Activated CD4-positive, alpha-beta T cell treated with anti-CD3 and anti-CD28 coated beads for 48 hours (primary cell): ENCODE results near the gene ZNF134.

Experiments used
- DNase-seq: peaks from one replicate; pipeline ENCODE4 v3.0.0-alpha.2; 2020

ZNF134 gene

DNA sequence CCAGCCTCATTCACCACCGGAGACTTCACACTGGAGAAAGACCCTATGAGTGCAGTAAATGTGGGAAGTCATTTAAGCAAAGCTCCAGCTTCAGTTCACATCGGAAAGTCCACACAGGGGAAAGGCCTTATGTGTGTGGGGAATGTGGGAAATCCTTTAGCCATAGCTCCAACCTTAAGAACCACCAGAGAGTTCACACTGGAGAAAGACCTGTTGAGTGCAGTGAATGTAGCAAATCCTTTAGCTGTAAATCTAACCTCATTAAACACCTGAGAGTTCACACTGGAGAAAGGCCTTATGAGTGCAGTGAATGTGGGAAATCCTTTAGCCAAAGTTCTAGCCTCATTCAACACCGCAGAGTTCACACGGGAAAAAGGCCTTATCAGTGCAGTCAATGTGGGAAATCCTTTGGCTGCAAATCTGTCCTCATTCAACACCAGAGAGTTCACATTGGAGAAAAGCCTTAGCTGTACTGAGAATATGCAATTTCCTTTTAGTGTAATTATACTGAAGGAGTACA is 27.7 kb downstream of the ZNF134 start:
- DNase-seq = no peak

DNA sequence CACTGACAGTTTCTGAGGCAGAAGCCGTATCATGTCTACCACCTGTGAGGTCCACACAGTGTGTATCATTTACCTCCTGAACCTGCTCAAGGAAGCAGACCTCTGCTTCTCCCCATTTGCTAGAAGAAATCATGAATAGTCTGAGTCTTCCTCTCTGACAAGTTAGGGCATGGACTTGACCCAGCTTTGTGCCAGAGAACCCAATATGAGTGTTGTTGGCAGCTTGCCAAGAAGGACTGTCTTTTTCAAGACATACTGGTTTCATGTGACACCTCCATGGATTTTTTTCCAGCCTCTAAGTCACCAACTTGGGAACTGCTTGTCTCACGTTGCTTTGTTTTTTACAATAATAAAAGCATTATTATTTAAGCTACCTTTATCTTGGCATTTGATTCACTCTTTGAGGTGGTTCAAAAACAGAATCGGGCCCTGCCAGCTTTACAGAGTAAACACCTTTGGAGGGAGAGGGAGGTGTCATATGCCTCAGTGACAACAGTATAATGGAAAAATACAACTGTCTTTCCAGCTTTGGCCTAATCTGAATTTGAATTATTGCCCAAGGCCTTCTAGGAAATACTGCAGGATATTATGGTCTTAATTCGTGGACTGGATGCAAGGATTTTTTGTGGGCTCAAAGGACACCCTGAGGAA is 28.5 kb downstream of the ZNF134 start:
- no peak for DNase-seq

DNA sequence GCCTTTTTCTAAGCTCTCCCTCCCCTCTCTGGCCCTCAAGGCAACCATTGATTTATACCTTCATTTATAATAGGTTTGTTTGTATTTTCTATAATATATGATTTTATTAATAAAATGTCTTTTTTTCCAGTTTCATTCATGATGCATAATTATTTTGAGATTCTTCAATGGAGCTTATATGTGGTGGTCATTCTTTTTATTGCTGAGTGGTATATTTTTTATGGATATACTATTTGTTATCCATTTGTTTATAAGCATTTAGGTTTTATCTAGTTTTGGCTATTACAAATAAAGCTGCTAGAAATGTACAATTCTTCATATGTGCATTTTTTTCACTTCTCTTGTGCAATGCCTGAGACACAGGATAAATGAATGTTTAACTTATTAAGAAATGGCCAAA is 29.7 kb downstream of the ZNF134 start:
- no peak for DNase-seq

DNA sequence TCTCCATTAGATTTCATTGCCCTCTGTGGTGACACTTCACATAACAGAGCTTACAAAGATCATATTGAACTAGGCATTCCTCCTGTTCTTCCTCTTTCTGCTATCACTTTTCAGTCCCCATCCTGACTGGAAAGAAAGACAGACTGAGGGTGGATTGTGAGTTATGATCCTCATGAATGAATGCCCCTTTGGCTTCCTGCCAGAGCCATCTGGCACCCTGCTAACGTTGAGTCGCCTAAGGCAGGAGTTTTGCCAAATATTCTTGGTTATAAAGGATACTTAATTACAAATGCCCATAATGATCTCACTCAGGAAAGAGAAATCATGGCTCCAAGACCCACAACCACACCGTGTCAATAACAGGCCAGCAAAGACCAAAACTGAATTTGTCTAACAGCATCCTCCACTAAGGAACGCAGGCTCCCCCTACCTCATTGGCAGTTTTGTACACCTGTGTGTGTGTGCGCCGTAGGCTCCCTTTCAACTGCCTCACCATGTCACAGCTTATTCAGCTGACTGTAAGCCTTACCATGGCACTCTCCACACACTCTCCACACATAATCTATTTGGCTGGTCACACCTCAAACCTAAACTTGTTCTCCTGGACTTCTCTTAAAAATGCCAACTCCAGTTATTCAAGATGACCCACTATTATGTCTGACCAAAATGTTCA is 34.4 kb downstream of the ZNF134 start:
- DNase-seq = no peak

DNA sequence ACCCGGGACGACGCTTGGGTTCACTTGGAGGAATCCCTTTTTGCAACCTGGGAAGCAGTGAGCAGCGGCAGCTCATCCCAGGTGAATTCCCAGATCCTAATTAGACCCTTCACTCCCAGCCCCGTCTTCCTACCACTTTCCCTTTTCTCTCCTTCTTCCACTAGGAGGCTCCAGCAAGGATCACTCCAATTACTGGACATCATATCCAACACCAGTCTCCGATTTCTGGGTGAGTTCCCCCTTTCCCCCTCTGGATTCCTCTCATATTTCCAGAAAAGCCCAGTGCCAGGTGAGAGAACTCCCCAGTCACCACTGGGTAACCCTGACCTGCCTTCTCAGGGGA is 37.6 kb downstream of the ZNF134 start:
- no peak for DNase-seq

DNA sequence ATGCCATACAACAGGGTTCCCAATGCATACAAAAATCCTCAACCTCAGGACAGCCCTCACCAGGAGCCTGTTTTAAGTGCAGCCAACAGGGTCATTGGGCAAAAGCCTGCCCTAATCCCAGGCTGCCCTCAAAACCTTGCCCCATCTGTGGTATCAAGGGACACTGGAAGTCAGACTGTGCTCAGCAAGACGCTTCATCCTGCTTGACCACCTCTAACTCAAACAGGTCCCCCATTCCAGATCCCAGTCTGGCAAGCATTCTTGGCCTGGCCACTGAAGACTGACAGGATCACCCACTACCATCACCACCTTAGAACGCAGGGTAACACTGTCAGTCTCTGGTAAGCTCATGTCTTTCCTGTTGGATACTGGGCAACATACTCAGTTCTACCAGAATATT is 39.6 kb downstream of the ZNF134 start:
- no peak for DNase-seq

DNA sequence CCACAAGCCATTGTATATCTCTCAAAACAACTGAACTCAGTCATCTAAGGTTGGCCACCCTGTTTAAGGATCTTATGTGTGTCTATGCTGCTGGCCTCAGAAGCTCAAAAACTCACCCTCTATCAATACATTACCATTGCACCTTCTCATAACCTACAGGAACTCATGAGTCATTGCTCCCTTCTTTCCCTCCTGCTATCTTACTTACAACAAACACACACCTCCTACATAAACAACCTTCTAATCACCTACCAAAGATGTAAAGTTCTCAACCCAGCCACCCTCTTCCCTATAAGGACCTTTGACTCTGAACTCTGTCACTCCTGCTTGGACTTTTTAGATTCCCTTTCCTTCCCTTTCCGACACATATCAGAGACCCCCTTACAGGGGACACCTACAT is 41.4 kb downstream of the ZNF134 start:
- no peak for DNase-seq

DNA sequence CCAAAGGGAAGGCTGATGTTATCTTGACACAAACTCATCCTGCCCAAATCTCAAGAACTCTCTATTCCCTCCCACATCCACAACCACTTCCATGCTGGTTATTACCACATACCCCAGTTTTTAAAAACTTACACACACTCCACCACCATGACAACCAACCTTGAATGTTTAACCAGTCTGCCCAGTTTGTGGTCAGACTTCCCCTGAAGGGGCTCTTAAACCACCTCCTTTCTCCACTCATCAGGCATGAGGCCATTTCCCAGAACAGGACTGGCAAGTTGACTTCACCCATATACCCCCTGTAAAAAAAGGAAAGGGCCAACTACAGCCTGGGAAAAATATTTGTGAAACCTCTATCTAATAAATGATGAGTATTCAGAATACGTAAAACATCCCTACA is 42.3 kb downstream of the ZNF134 start:
- DNase-seq = no peak

DNA sequence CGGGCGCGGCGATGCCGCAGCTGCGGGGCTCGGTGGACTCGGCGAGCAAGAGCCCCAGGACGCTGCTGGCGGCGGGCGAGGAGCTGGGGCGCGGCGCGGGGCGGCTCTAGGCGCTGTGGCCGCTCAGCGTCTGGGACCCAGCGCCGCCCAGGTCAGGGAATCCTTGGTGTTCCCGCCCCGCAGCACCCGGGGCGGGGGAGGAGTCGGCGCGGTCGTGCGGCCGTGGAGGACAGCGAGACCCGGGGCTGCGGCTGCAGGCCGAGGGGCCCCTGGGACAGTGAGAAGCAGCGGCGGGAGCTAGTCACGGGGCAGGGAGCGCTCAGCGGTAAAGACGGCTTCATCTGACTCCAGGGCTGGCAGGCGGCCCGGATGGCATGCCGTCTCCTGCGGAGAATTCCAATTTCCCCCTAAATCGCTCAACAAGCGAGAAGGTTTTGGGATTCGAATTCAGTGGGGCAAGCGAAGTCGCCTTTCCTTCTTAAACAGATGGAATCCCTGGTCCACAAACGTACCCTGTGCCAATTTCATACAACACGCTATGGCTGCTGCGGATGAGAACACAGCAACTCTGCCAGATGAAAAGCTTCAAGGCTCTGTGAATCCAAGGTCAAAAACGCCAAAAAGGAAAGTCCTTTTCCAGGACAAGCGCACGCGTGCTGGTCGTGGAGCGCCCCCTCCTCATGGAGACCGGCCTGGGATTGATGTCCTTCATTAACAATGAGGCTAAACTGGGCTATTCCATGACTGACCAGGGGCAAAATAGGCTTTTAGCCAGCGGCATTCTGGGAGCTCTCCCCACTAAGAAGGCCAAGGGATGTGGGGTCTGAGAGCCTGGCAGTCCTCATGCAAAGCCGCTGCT is 50.5 kb downstream of the ZNF134 start:
- DNase-seq = peak; percentile 5

DNA sequence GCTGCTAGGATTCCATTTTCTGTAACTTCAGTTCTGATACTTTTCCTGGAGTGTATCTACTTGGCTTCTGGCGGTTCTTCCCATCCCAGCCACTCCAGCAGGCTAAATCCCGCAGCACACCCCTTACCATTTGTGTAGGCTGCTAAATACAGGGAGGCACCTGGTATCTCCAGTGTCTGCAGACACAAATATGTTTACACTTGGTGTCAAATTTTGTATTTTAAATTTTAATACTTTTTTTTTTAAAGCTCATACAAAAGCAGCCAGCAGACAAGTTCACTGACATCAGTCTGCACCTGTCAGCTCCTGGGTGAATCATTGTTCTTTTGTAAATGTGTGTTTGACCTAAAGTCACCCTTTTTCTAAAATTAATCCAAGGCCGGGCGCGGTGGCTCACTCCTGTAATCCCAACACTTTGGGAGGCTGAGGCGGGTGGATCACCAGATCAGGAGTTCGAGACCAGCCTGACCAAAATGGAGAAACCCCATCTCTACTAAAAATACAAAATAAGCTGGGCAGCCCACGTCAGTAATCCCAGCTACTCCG is 51.3 kb downstream of the ZNF134 start:
- no peak for DNase-seq

DNA sequence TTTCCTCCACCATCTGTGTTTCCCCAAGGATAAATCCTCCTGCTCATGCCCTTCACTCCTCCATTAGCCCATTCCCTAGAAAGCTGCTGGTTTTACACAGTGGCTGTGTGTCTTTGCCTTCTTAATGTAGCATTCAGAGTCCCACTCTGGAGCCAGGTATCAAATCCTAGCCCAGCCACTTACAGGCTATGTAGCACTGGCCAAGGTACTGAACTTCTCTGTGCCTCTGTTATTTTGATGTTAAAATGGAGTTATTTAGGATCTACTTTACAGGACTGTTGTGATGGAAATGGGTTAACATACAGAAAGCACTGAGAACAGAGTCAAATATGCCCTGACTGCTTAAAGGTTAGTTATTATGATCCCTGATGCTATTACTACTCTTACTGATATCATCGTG is 53.2 kb downstream of the ZNF134 start:
- DNase-seq = no peak

DNA sequence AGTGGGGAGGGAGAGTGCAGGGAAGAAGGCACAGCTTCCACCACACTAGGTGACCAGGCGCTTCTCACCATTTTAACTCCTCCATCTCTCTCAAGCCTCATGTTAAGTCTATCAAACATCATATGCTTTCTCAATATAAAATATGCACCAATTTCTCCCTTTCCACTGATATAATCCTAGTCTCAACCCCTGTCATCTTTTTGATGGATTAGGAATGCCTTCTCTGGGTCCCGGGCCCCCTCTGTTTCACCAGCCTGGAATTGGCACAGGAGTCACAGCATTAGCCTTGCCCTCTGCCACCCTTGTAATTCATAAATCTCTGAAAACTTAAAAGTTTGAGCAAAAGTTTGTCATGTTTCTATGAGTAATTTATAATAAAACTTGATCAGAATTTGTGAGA is 54.6 kb downstream of the ZNF134 start, which contains the start of gene ZSCAN4:
Gene ZSCAN4 (plus strand): TSS at position 301 of the 400 bp plus-strand sequence. CDS start 7,211 bp downstream, outside the sequence.
- DNase-seq = no peak

DNA sequence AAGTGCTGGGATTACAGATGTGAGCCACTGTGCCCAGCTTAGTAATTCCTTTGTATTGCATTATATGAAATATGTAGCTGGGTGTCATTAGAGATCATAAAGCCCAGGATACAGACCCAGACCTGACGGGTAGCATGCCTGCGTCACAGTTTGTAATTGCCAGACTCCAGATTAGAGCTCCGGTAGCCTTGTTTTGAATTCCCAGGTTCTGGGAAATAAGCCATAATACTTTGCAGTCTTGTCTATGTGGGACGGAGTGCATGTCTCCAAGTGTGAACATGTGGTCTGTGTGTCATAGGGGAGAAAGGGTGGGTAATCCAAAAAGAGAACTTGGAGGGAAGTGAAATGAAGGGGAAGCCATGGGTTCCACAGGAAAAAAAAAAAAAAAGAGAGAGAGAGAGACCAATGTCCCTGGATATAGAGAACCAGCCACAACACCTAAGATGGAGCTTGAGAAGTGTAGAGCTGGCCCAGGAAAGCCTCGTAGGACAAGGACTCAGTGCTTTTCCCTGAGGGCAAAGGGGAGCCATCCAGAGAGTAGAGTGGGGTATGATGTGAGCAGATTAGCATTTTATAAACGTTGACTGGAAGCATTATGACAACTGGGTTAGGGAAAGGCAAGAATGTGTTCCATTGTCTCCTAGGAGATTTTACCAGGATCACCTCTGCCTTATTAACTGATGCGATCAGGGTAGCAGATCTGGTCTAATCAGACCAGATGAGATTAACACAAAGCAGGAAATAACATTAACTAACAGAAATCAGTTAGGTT is 57.3 kb downstream of the ZNF134 start:
- DNase-seq = no peak

DNA sequence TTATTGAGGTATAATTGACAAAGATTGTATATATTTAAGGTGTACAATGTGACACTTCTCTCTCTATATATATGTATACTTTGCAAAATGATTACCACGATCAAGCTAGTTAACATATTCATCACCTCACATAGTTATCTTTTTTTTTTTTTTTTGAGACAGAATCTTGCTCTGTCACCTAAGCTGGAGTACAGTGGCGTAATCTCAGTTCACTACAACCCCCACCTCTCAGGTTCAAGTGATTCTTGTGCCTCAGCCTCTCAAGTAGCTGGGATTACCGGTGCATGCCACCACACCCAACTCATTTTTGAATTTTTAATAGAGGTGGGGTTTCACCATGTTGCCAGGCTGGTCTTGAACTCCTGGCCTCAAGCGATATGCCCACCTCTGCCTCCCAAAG is 58.4 kb downstream of the ZNF134 start:
- no peak for DNase-seq
